IMR-90 (cell line): ENCODE data around the gene AAK1. TPM values are rescaled to one million over a fixed set of nuclear protein-coding genes. Genes with fewer than 3 reads are reported as not detected.

ENCODE experiments used
- ATAC-seq: fragments of 200-7000 bp; cut with Tn5 transposase; 2 replicates; pipeline ENCODE4 v1.9.1; 2020; ENCODE audit warnings: low read depth, mild to moderate bottlenecking, moderate library complexity
- BruUV-seq: library from RNA; stranded (reverse); fragments of 400-500 nt; replicated peaks from 2 replicates; lab custom pipeline; 2021; lab: Mats Ljungman, UMichigan
- CTCF ChIA-PET: fragments of 300-600 bp; formaldehyde crosslinking; extraction: SDS; loops from one replicate; lab custom pipeline; 2021; ENCODE audit warnings: antibody characterized with exemption; lab: Yijun Ruan, JAX
- POLR2A ChIA-PET: fragments of 300-600 bp; sonication (Branson Sonifier 250); formaldehyde crosslinking; loops from one replicate; lab custom pipeline; 2022; ENCODE audit warnings: antibody characterized with exemption; ENCODE audit not compliant: unreplicated experiment; lab: Charles Lee
- DNase-seq: peaks from one replicate; pipeline ENCODE4 v3.0.0; 2013
- H2AFZ ChIP-seq: replicated peaks from 2 replicates; pipeline ENCODE3; 2013; ENCODE audit warnings: low read length, mild to moderate bottlenecking; ENCODE audit not compliant: poor library complexity
- H2AK5ac ChIP-seq: 2 replicates; pipeline ENCODE4 v1.6.1; 2013; ENCODE audit warnings: low read depth, low read length, inconsistent platforms
- H2AK9ac ChIP-seq: replicated peaks from 2 replicates; pipeline ENCODE3; 2013; ENCODE audit warnings: mild to moderate bottlenecking, low read depth, low read length, moderate library complexity; ENCODE audit not compliant: poor library complexity
- H2BK120ac ChIP-seq: 2 replicates; pipeline ENCODE4 v1.6.1; 2013; ENCODE audit warnings: low read depth, low read length, inconsistent platforms
- H2BK15ac ChIP-seq: 3 replicates; pipeline ENCODE4 v1.6.1; 2013; ENCODE audit warnings: low read depth, low read length, inconsistent platforms
- H2BK20ac ChIP-seq: 2 replicates; pipeline ENCODE4 v1.6.1; 2013; ENCODE audit warnings: low read depth, mild to moderate bottlenecking, inconsistent platforms, low read length, moderate library complexity
- H2BK5ac ChIP-seq: 2 replicates; pipeline ENCODE4 v1.6.1; 2013; ENCODE audit warnings: mild to moderate bottlenecking, low read depth, low read length, inconsistent platforms; ENCODE audit not compliant: poor library complexity, severe bottlenecking
- H3K14ac ChIP-seq: replicated peaks from 2 replicates; pipeline ENCODE4 v1.6.1; 2013; ENCODE audit warnings: low read depth, low read length, inconsistent platforms
- H3K18ac ChIP-seq: 2 replicates; pipeline ENCODE4 v1.6.1; 2013; ENCODE audit warnings: low read depth, low read length, control low read depth
- H3K23ac ChIP-seq: 2 replicates; pipeline ENCODE4 v1.6.1; 2013; ENCODE audit warnings: low read depth, low read length, inconsistent platforms
- H3K27ac ChIP-seq: 2 replicates; pipeline ENCODE4 v1.5.1; 2013; ENCODE audit warnings: mild to moderate bottlenecking, control low read depth, low read length; ENCODE audit not compliant: insufficient read depth
- H3K27me3 ChIP-seq: 2 replicates; pipeline ENCODE4 v1.6.1; 2013; ENCODE audit warnings: low read length; ENCODE audit not compliant: control insufficient read depth, insufficient read depth
- H3K36me3 ChIP-seq: 2 replicates; pipeline ENCODE4 v1.6.1; 2013; ENCODE audit warnings: low read length, mixed read lengths; ENCODE audit not compliant: control insufficient read depth, insufficient read depth
- H3K4ac ChIP-seq: 2 replicates; pipeline ENCODE4 v1.6.1; 2013; ENCODE audit warnings: low read depth, low read length, inconsistent platforms
- H3K4me1 ChIP-seq: 2 replicates; pipeline ENCODE4 v1.6.1; 2013; ENCODE audit warnings: low read length, mixed read lengths; ENCODE audit not compliant: control insufficient read depth, insufficient read depth
- H3K4me2 ChIP-seq: 2 replicates; pipeline ENCODE4 v1.6.1; 2013; ENCODE audit warnings: low read depth, mild to moderate bottlenecking, control low read depth, low read length, moderate library complexity
- H3K4me3 ChIP-seq: 2 replicates; pipeline ENCODE4 v1.5.1; 2013; ENCODE audit warnings: low read depth, mild to moderate bottlenecking, control low read depth, low read length, moderate library complexity; ENCODE audit not compliant: insufficient read depth
- H3K56ac ChIP-seq: 2 replicates; pipeline ENCODE4 v1.6.1; 2013; ENCODE audit warnings: low read length, inconsistent platforms; ENCODE audit not compliant: insufficient read depth; ENCODE audit errors: extremely low read depth
- H3K79me1 ChIP-seq, 2 experiments: 2 replicates each; pipeline ENCODE4 v1.6.1; 2013; ENCODE audit warnings: low read length in 2 of 2, inconsistent platforms in 1 of 2, low read depth in 1 of 2
- H3K9ac ChIP-seq: 2 replicates; pipeline ENCODE4 v1.6.1; 2013; ENCODE audit warnings: low read depth, low read length, control low read depth
- H3K9me1 ChIP-seq: 2 replicates; pipeline ENCODE4 v1.6.1; 2013; ENCODE audit warnings: low read length, inconsistent platforms; ENCODE audit not compliant: insufficient read depth
- H3K9me3 ChIP-seq: 2 replicates; pipeline ENCODE4 v1.6.1; 2013; ENCODE audit warnings: low read length; ENCODE audit not compliant: control insufficient read depth, insufficient read depth
- H4K20me1 ChIP-seq: 2 replicates; pipeline ENCODE4 v1.6.1; 2013; ENCODE audit warnings: low read length, inconsistent platforms; ENCODE audit not compliant: insufficient read depth
- H4K5ac ChIP-seq: 2 replicates; pipeline ENCODE4 v1.6.1; 2013; ENCODE audit warnings: mild to moderate bottlenecking, low read depth, low read length, control low read depth
- H4K8ac ChIP-seq, 2 experiments: 2 replicates each; pipeline ENCODE4 v1.6.1; 2013; ENCODE audit warnings: low read depth in 2 of 2, low read length in 2 of 2, control low read depth in 1 of 2, inconsistent platforms in 1 of 2
- H4K91ac ChIP-seq: 2 replicates; pipeline ENCODE4 v1.6.1; 2013; ENCODE audit warnings: low read depth, low read length, inconsistent platforms; ENCODE audit not compliant: insufficient read depth
- FOS ChIP-seq: fragments of 150-350 bp; IDR thresholded peaks from 2 replicates; pipeline ENCODE4 v1.6.1; 2016; ENCODE audit warnings: low read depth, low read length
- WGBS, 2 experiments: methylation state at CpG; one replicate each; pipeline versions ENCODE4 v1.1.5 to v1.1.7; 2013; ENCODE audit warnings: missing lambda C conversion rate in 2 of 2; ENCODE audit not compliant: insufficient read length in 1 of 2; ENCODE audit errors: extremely low coverage in 2 of 2; 5-methylcytosine and 5-hydroxymethylcytosine counted together
- dilution Hi-C: fragments of 300-500 bp; cut with HindIII; formaldehyde crosslinking; loops from one replicate; pipeline ENCODE4 v1.14.3; 2018; ENCODE audit warnings: low sequenced_read_pairs; ENCODE audit not compliant: unreplicated experiment
- in situ Hi-C: fragments of 300-500 bp; cut with MboI; formaldehyde crosslinking; loops from 3 replicates; pipeline ENCODE4 v1.14.3; 2019; ENCODE audit warnings: low sequenced_read_pairs, inconsistent platforms, mixed read lengths
- intact Hi-C: fragments of 100-400 bp; cut with micrococcal nuclease; formaldehyde crosslinking; loops from 2 replicates; pipeline ENCODE4 v1.10.0; 2022
- polyA plus RNA-seq, 3 experiments: library from polyadenylated mRNA; depleted of rRNA; stranded (reverse); fragments of >200 nt; gene quantifications; 2 replicates each; pipeline ENCODE4 v1.2.3, GENCODE V29; 2012; ENCODE audit warnings: low replicate concordance in 1 of 3
- total RNA-seq: library from RNA; depleted of rRNA; stranded (reverse); fragments of >200 nt; gene quantifications from 2 replicates; pipeline ENCODE4 v1.2.3, GENCODE V29; 2012

The AAK1 gene
- total and polyA plus RNA-seq, 2 of the 4 experiments (the other 2 are of a cell fraction): 21.9 to 26.5 TPM

GRCh38 chr2:69518841-69519240 lies 124.7 kb downstream of the AAK1 start:
- H2BK5ac ChIP-seq: no peak overlapping the region
- H2AK5ac ChIP-seq: no peak overlapping the region
- no peaks in the 10 kb centered on the region for H3K9me3 ChIP-seq
- no peak overlapping the region for H2BK15ac ChIP-seq
- no peaks in the 10 kb centered on the region for H3K27me3 ChIP-seq
- H4K5ac ChIP-seq: no peak overlapping the region
- DNase-seq (no peak), ATAC-seq (no peak)
- no peak for TF ChIP-seq FOS
- H3K4me1 ChIP-seq: peaks cover 12% of the 10 kb centered on the region
- in situ Hi-C loops (no loop called here), intact Hi-C loops (no loop called here), dilution Hi-C loops (no loop called here)
- WGBS, 2 experiments: no CpG with 5 or more reads among the region's 6 CpGs
- no peak overlapping the region for H2AK9ac ChIP-seq
- H4K8ac ChIP-seq: no peak overlapping the region
- peaks cover 23 to 29% of the 10 kb centered on the region in 2 experiments for H3K79me1 ChIP-seq
- no peak overlapping the region for H3K27ac ChIP-seq
- no peak overlapping the region; the same call in 1 of the 2 replicates for H4K91ac ChIP-seq
- H3K9ac ChIP-seq: no peak overlapping the region
- H4K20me1 ChIP-seq: peaks cover 10% of the 10 kb centered on the region; the same call in 1 of the 2 replicates
- no TSS peak for BruUV-seq
- H3K4ac ChIP-seq: no peak overlapping the region
- ChIA-PET POLR2A (no interaction called here), CTCF (no interaction called here)
- peaks cover 46% of the 10 kb centered on the region for H3K36me3 ChIP-seq
- H3K14ac ChIP-seq: no peak overlapping the region
- no peak overlapping the region for H3K4me2 ChIP-seq
- H2BK120ac ChIP-seq: no peak overlapping the region
- H2BK20ac ChIP-seq: no peak overlapping the region
- H3K23ac ChIP-seq: no peak overlapping the region
- no peak overlapping the region for H3K18ac ChIP-seq
- peaks cover 12% of the 10 kb centered on the region for H3K9me1 ChIP-seq
- no peak overlapping the region for H3K4me3 ChIP-seq
- no peak overlapping the region for H2AFZ ChIP-seq
- no peak overlapping the region for H3K56ac ChIP-seq
